AG04450 (cell line): Measurements from ENCODE around the gene VEPH1. TPM values are rescaled to one million over a fixed set of nuclear protein-coding genes. Genes with fewer than 3 reads are reported as not detected.

Source experiments
- CTCF ChIA-PET: fragments of 300-600, 350-600 bp; formaldehyde crosslinking; extraction: SDS; loops from one replicate; lab custom pipeline; 2022; ENCODE audit warnings: antibody characterized with exemption, inconsistent platforms; lab: Charles Lee
- POLR2A ChIA-PET: fragments of 350-600 bp; formaldehyde crosslinking; extraction: SDS; loops from one replicate; lab custom pipeline; 2021; ENCODE audit warnings: antibody characterized with exemption, inconsistent platforms; lab: Yijun Ruan, JAX
- DNase-seq: peaks from one replicate; pipeline ENCODE4 v3.0.0-alpha.2; 2011; ENCODE audit warnings: low read depth, low spot score
- H3K27ac ChIP-seq: one replicate; pipeline ENCODE4 v1.5.1; 2012; ENCODE audit warnings: low read depth, low read length, control low read depth
- H3K27me3 ChIP-seq: one replicate; pipeline ENCODE4 v1.6.0; 2012; ENCODE audit warnings: low read length; ENCODE audit not compliant: control insufficient read depth, insufficient read depth
- H3K4me3 ChIP-seq: 2 replicates; pipeline ENCODE4 v1.5.1; 2011; ENCODE audit warnings: mild to moderate bottlenecking, low read depth, low read length, control low read depth
- H3K9me3 ChIP-seq: 2 replicates; pipeline ENCODE4 v1.5.1; 2012; ENCODE audit warnings: low read length; ENCODE audit not compliant: control insufficient read depth, insufficient read depth
- polyA plus RNA-seq: library from polyadenylated mRNA; depleted of rRNA; stranded (reverse); fragments of >200 nt; gene quantifications from 2 replicates; pipeline ENCODE4 v1.2.3, GENCODE V29; 2011
- TF ChIP-seq, protein P1 (sequence below): IDR thresholded peaks from 2 replicates; pipeline ENCODE4 v1.5.1; 2011; ENCODE audit warnings: low read depth, low read length, control low read depth, inconsistent platforms

The VEPH1 gene
- polyA plus RNA-seq, 1 experiment, result 36.4 TPM

- H3K9me3 ChIP-seq, result peaks cover 3% of the 10 kb centered on the region; the same call in 1 of the 2 replicates
- ChIA-PET CTCF (interaction anchor here (0.7 kb wide), 1 partner anchor 16 kb away, joined by 4 read pairs; no protein-coding TSS in a partner anchor), POLR2A (no interaction called here)
- no peak overlapping the region for H3K4me3 ChIP-seq
- H3K27me3 ChIP-seq, result no peaks in the 10 kb centered on the region
- DNase-seq, result no peak
- TF ChIP-seq, protein P1, sequence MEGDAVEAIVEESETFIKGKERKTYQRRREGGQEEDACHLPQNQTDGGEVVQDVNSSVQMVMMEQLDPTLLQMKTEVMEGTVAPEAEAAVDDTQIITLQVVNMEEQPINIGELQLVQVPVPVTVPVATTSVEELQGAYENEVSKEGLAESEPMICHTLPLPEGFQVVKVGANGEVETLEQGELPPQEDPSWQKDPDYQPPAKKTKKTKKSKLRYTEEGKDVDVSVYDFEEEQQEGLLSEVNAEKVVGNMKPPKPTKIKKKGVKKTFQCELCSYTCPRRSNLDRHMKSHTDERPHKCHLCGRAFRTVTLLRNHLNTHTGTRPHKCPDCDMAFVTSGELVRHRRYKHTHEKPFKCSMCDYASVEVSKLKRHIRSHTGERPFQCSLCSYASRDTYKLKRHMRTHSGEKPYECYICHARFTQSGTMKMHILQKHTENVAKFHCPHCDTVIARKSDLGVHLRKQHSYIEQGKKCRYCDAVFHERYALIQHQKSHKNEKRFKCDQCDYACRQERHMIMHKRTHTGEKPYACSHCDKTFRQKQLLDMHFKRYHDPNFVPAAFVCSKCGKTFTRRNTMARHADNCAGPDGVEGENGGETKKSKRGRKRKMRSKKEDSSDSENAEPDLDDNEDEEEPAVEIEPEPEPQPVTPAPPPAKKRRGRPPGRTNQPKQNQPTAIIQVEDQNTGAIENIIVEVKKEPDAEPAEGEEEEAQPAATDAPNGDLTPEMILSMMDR, result no peak
- H3K27ac ChIP-seq, result no peak overlapping the region
These were observed 23.6 kb downstream of the VEPH1 start for GRCh38 chr3:157479464-157480243.

GRCh38 chr3:157477441-157477840, 25.8 kb downstream of the VEPH1 start:
- CTCF ChIA-PET, result no interaction called here
- H3K27ac ChIP-seq, result no peak overlapping the region
- POLR2A ChIA-PET, result no interaction called here
- H3K27me3 ChIP-seq, result no peaks in the 10 kb centered on the region
- no peak overlapping the region for H3K4me3 ChIP-seq
- peaks cover 3% of the 10 kb centered on the region; the same call in 1 of the 2 replicates for H3K9me3 ChIP-seq
- TF ChIP-seq, protein P1, result no peak
- DNase-seq, result no peak

DNA sequence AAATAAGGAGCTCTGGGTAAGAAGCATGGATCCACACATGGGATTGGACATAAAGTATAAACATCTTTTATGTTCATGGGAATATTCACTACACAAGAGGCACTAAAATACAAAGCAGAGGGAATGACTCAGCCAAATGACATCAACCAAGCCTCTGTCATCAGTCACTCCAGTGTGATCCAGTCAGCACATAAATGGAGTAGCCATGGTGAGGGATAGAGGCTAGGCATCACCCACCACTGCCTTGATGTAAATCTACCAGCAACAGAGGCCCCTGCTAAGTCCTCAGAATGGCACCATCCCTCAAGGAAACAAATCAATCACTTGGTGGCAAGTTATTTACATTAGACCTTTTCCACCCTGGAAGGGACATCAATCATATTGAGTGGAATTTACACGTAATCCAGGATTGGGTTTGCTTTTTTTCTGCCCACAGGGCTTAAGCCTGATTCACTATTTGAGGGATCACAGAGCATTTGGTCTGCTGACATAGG, 27.2 kb downstream of the VEPH1 start:
- Histone ChIP-seq H3K27ac (peak overlapping the region; percentile 41), H3K27me3 (no peaks in the 10 kb centered on the region), H3K4me3 (no peak overlapping the region), H3K9me3 (no peaks in the 10 kb centered on the region)
- TF ChIP-seq, protein P1, result no peak
- peak; percentile 45 for DNase-seq
- CTCF ChIA-PET, result interaction anchor here (1.3 kb wide), 1 partner anchor 17 kb away, joined by 5 read pairs; no protein-coding TSS in a partner anchor
- POLR2A ChIA-PET, result interaction anchor here (1.0 kb wide), 1 partner anchor 11 kb away, joined by 3 read pairs; no protein-coding TSS in a partner anchor

GRCh38 chr3:157472648-157473047, 30.6 kb downstream of the VEPH1 start:
- no peaks in the 10 kb centered on the region for H3K9me3 ChIP-seq
- CTCF ChIA-PET, result interaction anchor here (1.8 kb wide), 1 partner anchor 20 kb away, joined by 7 read pairs; no protein-coding TSS in a partner anchor
- TF ChIP-seq, protein P1, result no peak
- no peak overlapping the region for H3K27ac ChIP-seq
- no peaks in the 10 kb centered on the region for H3K27me3 ChIP-seq
- DNase-seq, result no peak
- H3K4me3 ChIP-seq, result no peak overlapping the region
- POLR2A ChIA-PET, result no interaction called here

GRCh38 chr3:157471064-157471463, 32.2 kb downstream of the VEPH1 start:
- DNase-seq, result no peak
- POLR2A ChIA-PET, result no interaction called here

More at GRCh38 chr3:157471064-157471463, 32.2 kb downstream of the VEPH1 start:
- no peaks in the 10 kb centered on the region for H3K27me3 ChIP-seq
- no peaks in the 10 kb centered on the region for H3K9me3 ChIP-seq
- H3K27ac ChIP-seq, result no peak overlapping the region
- TF ChIP-seq, protein P1, result no peak
- CTCF ChIA-PET, result no interaction called here
- H3K4me3 ChIP-seq, result no peak overlapping the region
